Measurements from ENCODE around the gene ITIH4.
A peak's percentile ranks its signal among the peaks of the same experiment; 100 is the strongest.

The ITIH4 gene

GRCh38 chr3:52859686-52860423, 29.4 kb upstream of the ITIH4 start:
- Mint-ChIP-seq H3K36me3 (ENCODE audit: low read depth) (peaks cover 7% of the 10 kb centered on the region), H3K4me3 (no peak overlapping the region), H3K27ac (peak overlapping the region; percentile 7), H3K27me3 (ENCODE audit: low read depth) (no peaks in the 10 kb centered on the region), H3K9me3 (peaks cover 5% of the 10 kb centered on the region), H3K4me1 (ENCODE audit: low read depth) (no peaks in the 10 kb centered on the region)

GRCh38 chr3:52857864-52858263, 27.4 kb upstream of the ITIH4 start:
- H3K27ac Mint-ChIP-seq = no peak overlapping the region
- H3K36me3 Mint-ChIP-seq (ENCODE audit: low read depth) = peaks cover 3% of the 10 kb centered on the region
- no peaks in the 10 kb centered on the region for H3K4me1 Mint-ChIP-seq (ENCODE audit: low read depth)
- no peak overlapping the region for H3K4me3 Mint-ChIP-seq
- H3K27me3 Mint-ChIP-seq (ENCODE audit: low read depth) = no peaks in the 10 kb centered on the region
- no peaks in the 10 kb centered on the region for H3K9me3 Mint-ChIP-seq

GRCh38 chr3:52857133-52857532, 26.7 kb upstream of the ITIH4 start:
- H3K9me3 Mint-ChIP-seq = no peaks in the 10 kb centered on the region
- no peak overlapping the region for H3K27ac Mint-ChIP-seq
- no peaks in the 10 kb centered on the region for H3K27me3 Mint-ChIP-seq (ENCODE audit: low read depth)

GRCh38 chr3:52856666-52857065, 26.2 kb upstream of the ITIH4 start:
- Mint-ChIP-seq H3K36me3 (ENCODE audit: low read depth) (no peaks in the 10 kb centered on the region), H3K9me3 (no peaks in the 10 kb centered on the region), H3K27me3 (ENCODE audit: low read depth) (no peaks in the 10 kb centered on the region), H3K4me1 (ENCODE audit: low read depth) (no peaks in the 10 kb centered on the region), H3K27ac (no peak overlapping the region), H3K4me3 (no peak overlapping the region)

More at GRCh38 chr3:52857133-52857532, 26.7 kb upstream of the ITIH4 start:
- Mint-ChIP-seq H3K4me1 (ENCODE audit: low read depth) (no peaks in the 10 kb centered on the region), H3K36me3 (ENCODE audit: low read depth) (no peaks in the 10 kb centered on the region), H3K4me3 (no peak overlapping the region)

GRCh38 chr3:52854013-52854412, 23.5 kb upstream of the ITIH4 start:
- H3K36me3 Mint-ChIP-seq (ENCODE audit: low read depth) = no peaks in the 10 kb centered on the region

GRCh38 chr3:52852419-52852818, 21.9 kb upstream of the ITIH4 start:
- H3K27me3 Mint-ChIP-seq (ENCODE audit: low read depth) = no peaks in the 10 kb centered on the region
- no peaks in the 10 kb centered on the region for H3K4me1 Mint-ChIP-seq (ENCODE audit: low read depth)
- H3K4me3 Mint-ChIP-seq = no peak overlapping the region
- H3K9me3 Mint-ChIP-seq = no peaks in the 10 kb centered on the region
- H3K36me3 Mint-ChIP-seq (ENCODE audit: low read depth) = peaks cover 3% of the 10 kb centered on the region
- H3K27ac Mint-ChIP-seq = no peak overlapping the region

More at GRCh38 chr3:52854013-52854412, 23.5 kb upstream of the ITIH4 start:
- Mint-ChIP-seq H3K4me3 (no peak overlapping the region), H3K4me1 (ENCODE audit: low read depth) (no peaks in the 10 kb centered on the region), H3K27me3 (ENCODE audit: low read depth) (no peaks in the 10 kb centered on the region), H3K27ac (no peak overlapping the region), H3K9me3 (no peaks in the 10 kb centered on the region)

GRCh38 chr3:52851348-52851747, 20.9 kb upstream of the ITIH4 start:
- H3K36me3 Mint-ChIP-seq (ENCODE audit: low read depth) = peaks cover 3% of the 10 kb centered on the region
- no peak overlapping the region for H3K4me3 Mint-ChIP-seq
- H3K9me3 Mint-ChIP-seq = no peaks in the 10 kb centered on the region
- H3K4me1 Mint-ChIP-seq (ENCODE audit: low read depth) = no peaks in the 10 kb centered on the region
- no peak overlapping the region for H3K27ac Mint-ChIP-seq
- H3K27me3 Mint-ChIP-seq (ENCODE audit: low read depth) = no peaks in the 10 kb centered on the region

GRCh38 chr3:52849656-52850055, 19.2 kb upstream of the ITIH4 start:
- H3K4me1 Mint-ChIP-seq (ENCODE audit: low read depth) = no peaks in the 10 kb centered on the region
- peaks cover 3% of the 10 kb centered on the region for H3K36me3 Mint-ChIP-seq (ENCODE audit: low read depth)
- no peak overlapping the region for H3K27ac Mint-ChIP-seq
- H3K4me3 Mint-ChIP-seq = no peak overlapping the region
- H3K27me3 Mint-ChIP-seq (ENCODE audit: low read depth) = no peaks in the 10 kb centered on the region
- no peaks in the 10 kb centered on the region for H3K9me3 Mint-ChIP-seq

GRCh38 chr3:52848617-52849016, 18.1 kb upstream of the ITIH4 start:
- H3K4me1 Mint-ChIP-seq (ENCODE audit: low read depth) = peaks cover 1% of the 10 kb centered on the region
- no peaks in the 10 kb centered on the region for H3K27me3 Mint-ChIP-seq (ENCODE audit: low read depth)
- H3K36me3 Mint-ChIP-seq (ENCODE audit: low read depth) = peaks cover 6% of the 10 kb centered on the region
- H3K4me3 Mint-ChIP-seq = no peak overlapping the region
- no peak overlapping the region for H3K27ac Mint-ChIP-seq
- no peaks in the 10 kb centered on the region for H3K9me3 Mint-ChIP-seq

- Mint-ChIP-seq H3K9me3 (no peaks in the 10 kb centered on the region), H3K27me3 (ENCODE audit: low read depth) (no peaks in the 10 kb centered on the region), H3K4me3 (no peak overlapping the region), H3K27ac (no peak overlapping the region), H3K36me3 (ENCODE audit: low read depth) (peaks cover 6% of the 10 kb centered on the region), H3K4me1 (ENCODE audit: low read depth) (peaks cover 1% of the 10 kb centered on the region)
These were observed 17.3 kb upstream of the ITIH4 start for GRCh38 chr3:52847726-52848125.

GRCh38 chr3:52847241-52847640, 16.8 kb upstream of the ITIH4 start:
- Mint-ChIP-seq H3K9me3 (no peaks in the 10 kb centered on the region), H3K36me3 (ENCODE audit: low read depth) (peaks cover 6% of the 10 kb centered on the region), H3K4me1 (ENCODE audit: low read depth) (peaks cover 1% of the 10 kb centered on the region), H3K4me3 (no peak overlapping the region), H3K27me3 (ENCODE audit: low read depth) (no peaks in the 10 kb centered on the region), H3K27ac (no peak overlapping the region)

GRCh38 chr3:52846432-52846965, 16.0 kb upstream of the ITIH4 start:
- Mint-ChIP-seq H3K27ac (no peak overlapping the region), H3K27me3 (ENCODE audit: low read depth) (no peaks in the 10 kb centered on the region), H3K36me3 (ENCODE audit: low read depth) (peaks cover 10% of the 10 kb centered on the region), H3K4me1 (ENCODE audit: low read depth) (peaks cover 2% of the 10 kb centered on the region), H3K9me3 (no peaks in the 10 kb centered on the region), H3K4me3 (no peak overlapping the region)

- no peaks in the 10 kb centered on the region for H3K27me3 Mint-ChIP-seq (ENCODE audit: low read depth)
- no peaks in the 10 kb centered on the region for H3K9me3 Mint-ChIP-seq
- H3K27ac Mint-ChIP-seq = no peak overlapping the region
- H3K4me1 Mint-ChIP-seq (ENCODE audit: low read depth) = peaks cover 3% of the 10 kb centered on the region
- H3K36me3 Mint-ChIP-seq (ENCODE audit: low read depth) = peaks cover 12% of the 10 kb centered on the region
- H3K4me3 Mint-ChIP-seq = no peak overlapping the region
These were observed 15.4 kb upstream of the ITIH4 start for GRCh38 chr3:52845691-52846431.

- Mint-ChIP-seq H3K36me3 (ENCODE audit: low read depth) (peaks cover 13% of the 10 kb centered on the region), H3K27ac (no peak overlapping the region), H3K4me3 (no peak overlapping the region), H3K4me1 (ENCODE audit: low read depth) (peaks cover 3% of the 10 kb centered on the region), H3K9me3 (no peaks in the 10 kb centered on the region), H3K27me3 (ENCODE audit: low read depth) (no peaks in the 10 kb centered on the region)
These were observed 14.7 kb upstream of the ITIH4 start for GRCh38 chr3:52845157-52845556.

Measured in T-helper 1 cell treated with Interleukin-12 subunit alpha and Interleukin-12 subunit beta and Interleukin-4 antibody, amounts not matched to agents 30 μg/mL and 1 μg/mL, for 36 hours (primary cell).